ENCODE data around the gene CHST11. TPM values are rescaled to one million over a fixed set of nuclear protein-coding genes. Genes with fewer than 3 reads are reported as not detected.

CHST11 gene
- total RNA-seq, 5 donors from 2014 or later (not counting 1 experiment from before 2014, with no cell fraction given) = 49.8 to 78.3 (median 63.7) TPM

DNA sequence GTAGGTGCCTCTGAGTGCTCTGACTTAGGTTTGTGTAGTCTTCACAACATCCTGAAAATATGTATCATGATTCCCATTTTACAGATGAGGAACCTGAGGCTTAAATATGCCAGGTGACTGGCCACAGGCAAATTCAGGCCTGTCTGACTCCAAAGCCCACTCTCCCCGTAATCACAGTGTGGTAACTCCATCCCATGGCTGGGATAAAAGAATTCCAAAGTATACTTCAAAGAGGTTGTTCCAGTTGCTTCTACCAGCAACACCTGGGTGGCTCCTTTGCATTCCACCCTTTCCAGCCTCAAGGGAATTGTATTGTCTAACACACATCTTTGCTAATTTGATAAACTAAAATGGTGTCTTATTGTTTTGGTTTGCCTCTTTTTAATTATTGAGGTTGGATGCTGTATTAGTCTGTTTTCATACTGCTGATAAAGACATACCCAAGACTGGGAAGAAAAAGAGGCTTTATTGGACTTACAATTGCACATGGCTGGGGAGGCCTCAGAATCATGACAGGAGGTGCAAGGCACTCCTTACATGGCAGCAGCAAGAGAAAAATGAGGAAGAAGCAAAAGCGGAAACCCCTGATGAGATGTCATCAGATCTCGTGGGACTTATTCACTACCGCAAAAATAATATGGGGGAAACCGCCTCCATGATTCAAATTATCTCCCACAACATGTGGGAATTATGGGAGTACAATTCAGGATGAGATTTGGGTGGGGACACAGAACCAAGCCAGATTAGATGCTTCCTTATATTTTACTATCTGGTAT, 9.9 kb upstream of the CHST11 start:
- no peaks in the 10 kb centered on the region for H3K27me3 ChIP-seq (replicated peaks in 1 of 2; ENCODE audit: control insufficient read depth in 2 of 2, extremely low read depth in 1 of 2, insufficient read depth in 2 of 2, low read length in 1 of 2)
- ChIA-PET CTCF (no interaction called here), POLR2A (no interaction called here)
- Mint-ChIP-seq H3K27ac (no peak overlapping the region), H3K4me3 (no peak overlapping the region), H3K4me1 (no peaks in the 10 kb centered on the region), H3K27me3 (no peaks in the 10 kb centered on the region), H3K36me3 (no peaks in the 10 kb centered on the region), H3K9me3 (no peaks in the 10 kb centered on the region)
- no peak for ATAC-seq (replicated peaks in 1 of 4)
- no peak overlapping the region for H3K27ac ChIP-seq (ENCODE audit: low read length)
- H3K4me3 ChIP-seq (ENCODE audit: control insufficient read depth in 1 of 2, extremely low read depth in 1 of 2, low read length in 1 of 2) = no peak overlapping the region
- H3K9me3 ChIP-seq = no peaks in the 10 kb centered on the region
- H3K4me1 ChIP-seq (ENCODE audit: control insufficient read depth in 1 of 2, extremely low read depth in 1 of 2, insufficient read depth in 2 of 2, low read length in 2 of 2) = no peaks in the 10 kb centered on the region
- no peaks in the 10 kb centered on the region for H3K36me3 ChIP-seq (ENCODE audit: control insufficient read depth in 2 of 2, extremely low read depth in 1 of 2, insufficient read depth in 1 of 2, low read length in 1 of 2)
- DNase-seq = no peak
- no CpG with 5 or more reads among the region's 5 CpGs for WGBS (ENCODE audit: insufficient coverage)

DNA sequence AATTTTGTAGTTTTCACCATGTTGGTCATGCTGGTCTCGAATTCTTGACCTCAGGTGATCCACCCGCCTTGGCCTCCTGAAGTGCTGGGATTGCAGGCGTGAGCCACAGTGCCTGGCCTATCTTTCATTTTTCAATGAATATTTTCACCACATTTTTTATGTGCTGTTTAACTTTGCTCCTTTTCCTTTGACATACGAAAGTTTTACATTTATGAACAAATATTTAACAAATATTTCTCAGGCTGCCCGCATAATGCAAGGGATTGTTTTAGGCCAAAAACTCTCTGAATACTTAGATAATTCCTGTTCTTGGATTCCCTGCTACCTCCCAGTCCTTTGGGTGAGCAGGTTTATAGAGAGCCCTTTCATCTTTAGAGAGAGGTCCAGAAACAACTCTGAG, 8.7 kb upstream of the CHST11 start:
- Mint-ChIP-seq H3K36me3 (no peaks in the 10 kb centered on the region), H3K4me1 (no peaks in the 10 kb centered on the region), H3K9me3 (no peaks in the 10 kb centered on the region), H3K27ac (no peak overlapping the region), H3K27me3 (no peaks in the 10 kb centered on the region), H3K4me3 (no peak overlapping the region)
- H3K27me3 ChIP-seq (replicated peaks in 1 of 2; ENCODE audit: control insufficient read depth in 2 of 2, extremely low read depth in 1 of 2, insufficient read depth in 2 of 2, low read length in 1 of 2) = no peaks in the 10 kb centered on the region
- DNase-seq (no peak), ATAC-seq (replicated peaks in 1 of 4) (no peak)
- ChIA-PET CTCF (interaction anchor here in 1 of 2 donors (0.7 kb wide), 1 partner anchor 312 kb away, joined by 3 read pairs; no protein-coding TSS in a partner anchor), POLR2A (interaction anchor here in 1 of 2 donors (0.7 kb wide), 1 partner anchor 194 kb away, joined by 6 read pairs; no protein-coding TSS in a partner anchor)
- no peaks in the 10 kb centered on the region for H3K9me3 ChIP-seq
- H3K27ac ChIP-seq (ENCODE audit: low read length) = no peak overlapping the region
- H3K36me3 ChIP-seq (ENCODE audit: control insufficient read depth in 2 of 2, extremely low read depth in 1 of 2, insufficient read depth in 1 of 2, low read length in 1 of 2) = no peaks in the 10 kb centered on the region
- no peak overlapping the region for H3K4me3 ChIP-seq (ENCODE audit: control insufficient read depth in 1 of 2, extremely low read depth in 1 of 2, low read length in 1 of 2)
- WGBS (ENCODE audit: insufficient coverage) = 92% methylated on average over 3 of the region's 5 CpGs
- no peaks in the 10 kb centered on the region for H3K4me1 ChIP-seq (ENCODE audit: control insufficient read depth in 1 of 2, extremely low read depth in 1 of 2, insufficient read depth in 2 of 2, low read length in 2 of 2)

DNA sequence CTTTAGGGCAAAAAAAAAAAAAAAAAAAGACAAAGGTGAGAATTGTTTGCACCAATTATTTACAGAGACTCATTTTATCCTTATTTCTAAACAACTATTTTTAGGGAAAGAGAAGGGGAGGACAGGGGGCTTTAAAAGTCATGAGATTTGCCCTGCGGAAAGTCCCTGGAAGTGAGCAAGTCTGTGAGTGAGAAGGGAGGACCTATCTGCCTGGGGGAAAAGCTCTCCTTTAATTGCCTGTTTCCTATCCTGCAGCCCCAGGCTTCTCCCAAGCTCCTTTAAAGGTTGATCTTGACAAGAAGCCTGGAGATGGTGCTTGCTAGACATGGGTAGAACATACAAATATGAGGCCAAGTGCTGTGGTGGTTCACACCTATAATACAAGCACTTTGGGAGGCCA, 8.3 kb upstream of the CHST11 start:
- H3K36me3 Mint-ChIP-seq = no peaks in the 10 kb centered on the region
- no peaks in the 10 kb centered on the region for H3K27me3 Mint-ChIP-seq
- H3K9me3 ChIP-seq = no peaks in the 10 kb centered on the region
- no peak overlapping the region for H3K4me3 ChIP-seq (ENCODE audit: control insufficient read depth in 1 of 2, extremely low read depth in 1 of 2, low read length in 1 of 2)
- no peaks in the 10 kb centered on the region for H3K27me3 ChIP-seq (replicated peaks in 1 of 2; ENCODE audit: control insufficient read depth in 2 of 2, extremely low read depth in 1 of 2, insufficient read depth in 2 of 2, low read length in 1 of 2)
- H3K9me3 Mint-ChIP-seq = no peaks in the 10 kb centered on the region
- peaks cover 0 to 2% (median 0%) of the 10 kb centered on the region in 3 donors for H3K4me1 Mint-ChIP-seq
- H3K27ac ChIP-seq (ENCODE audit: low read length) = no peak overlapping the region
- POLR2A ChIA-PET = interaction anchor here in 1 of 2 donors (0.7 kb wide), 1 partner anchor 194 kb away, joined by 6 read pairs; no protein-coding TSS in a partner anchor
- no peak overlapping the region for H3K4me3 Mint-ChIP-seq
- CTCF ChIA-PET = no interaction called here
- ATAC-seq (replicated peaks in 1 of 4) (no peak), DNase-seq (no peak)
- H3K36me3 ChIP-seq (ENCODE audit: control insufficient read depth in 2 of 2, extremely low read depth in 1 of 2, insufficient read depth in 1 of 2, low read length in 1 of 2) = no peaks in the 10 kb centered on the region
- 100% methylated on average over 1 of the region's 1 CpG for WGBS (ENCODE audit: insufficient coverage)
- no peaks in the 10 kb centered on the region for H3K4me1 ChIP-seq (ENCODE audit: control insufficient read depth in 1 of 2, extremely low read depth in 1 of 2, insufficient read depth in 2 of 2, low read length in 2 of 2)
- H3K27ac Mint-ChIP-seq = no peak overlapping the region

DNA sequence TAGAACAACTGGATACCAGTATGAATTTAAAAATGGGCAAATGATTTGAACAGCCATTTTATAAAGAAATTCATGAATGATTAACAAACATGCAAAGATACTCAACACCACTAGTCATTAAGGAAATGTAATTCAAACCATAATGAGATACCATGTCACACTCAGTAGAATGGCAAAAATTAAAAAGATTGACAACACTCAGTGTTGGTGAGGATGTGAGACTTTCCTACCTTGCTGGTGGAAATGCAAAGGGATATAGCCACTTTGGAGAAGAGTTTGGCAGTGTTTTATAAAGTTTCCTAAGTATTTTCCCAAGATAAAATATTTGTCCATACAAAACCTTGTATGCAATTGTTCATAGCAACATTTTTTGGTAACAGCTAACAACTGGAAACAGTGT, 6.0 kb upstream of the CHST11 start:
- CTCF ChIA-PET = no interaction called here

DNA sequence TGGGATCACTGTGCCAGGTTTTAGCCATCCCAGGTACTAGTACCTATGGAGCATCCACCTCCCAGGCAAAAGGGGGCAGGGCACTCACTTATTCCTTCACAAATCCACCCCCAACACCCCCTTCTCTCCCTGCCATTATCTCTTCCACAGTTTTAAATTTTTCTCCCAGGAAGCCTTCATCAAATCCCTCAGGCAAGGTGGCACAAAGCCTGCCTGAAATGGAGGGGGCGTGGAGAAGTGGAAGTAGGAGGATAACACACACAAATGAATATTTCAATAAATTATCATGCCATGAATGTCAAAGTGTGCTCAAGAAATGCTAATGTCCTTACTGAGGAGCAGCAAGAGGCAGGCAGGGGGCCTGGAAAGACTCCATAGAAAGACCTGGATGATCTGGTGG, 4.7 kb upstream of the CHST11 start:
- no peaks in the 10 kb centered on the region for H3K36me3 ChIP-seq (ENCODE audit: control insufficient read depth in 2 of 2, extremely low read depth in 1 of 2, insufficient read depth in 1 of 2, low read length in 1 of 2)
- Mint-ChIP-seq H3K27me3 (no peaks in the 10 kb centered on the region), H3K4me1 (peaks cover 13 to 17% (median 14%) of the 10 kb centered on the region in 3 donors), H3K4me3 (no peak overlapping the region), H3K27ac (peak overlapping the region in 1 of 2 donors; percentile 44), H3K9me3 (no peaks in the 10 kb centered on the region), H3K36me3 (no peaks in the 10 kb centered on the region)
- H3K9me3 ChIP-seq = no peaks in the 10 kb centered on the region
- ChIA-PET POLR2A (no interaction called here), CTCF (no interaction called here)
- no peak overlapping the region for H3K27ac ChIP-seq (ENCODE audit: low read length)
- H3K27me3 ChIP-seq (replicated peaks in 1 of 2; ENCODE audit: control insufficient read depth in 2 of 2, extremely low read depth in 1 of 2, insufficient read depth in 2 of 2, low read length in 1 of 2) = no peaks in the 10 kb centered on the region
- WGBS (ENCODE audit: insufficient coverage) = no CpG with 5 or more reads among the region's 1 CpG
- ATAC-seq (replicated peaks in 1 of 4) (no peak), DNase-seq (no peak)
- peaks cover 2 to 6% of the 10 kb centered on the region in 2 experiments for H3K4me1 ChIP-seq (ENCODE audit: control insufficient read depth in 1 of 2, extremely low read depth in 1 of 2, insufficient read depth in 2 of 2, low read length in 2 of 2)
- no peak overlapping the region for H3K4me3 ChIP-seq (ENCODE audit: control insufficient read depth in 1 of 2, extremely low read depth in 1 of 2, low read length in 1 of 2)

More for the DNA sequence above, 6.0 kb upstream of the CHST11 start:
- Mint-ChIP-seq H3K27ac (no peak overlapping the region), H3K27me3 (no peaks in the 10 kb centered on the region), H3K36me3 (no peaks in the 10 kb centered on the region), H3K4me3 (no peak overlapping the region), H3K4me1 (peaks cover 4 to 13% (median 6%) of the 10 kb centered on the region in 3 donors), H3K9me3 (no peaks in the 10 kb centered on the region)
- no peaks in the 10 kb centered on the region for H3K9me3 ChIP-seq
- H3K27ac ChIP-seq (ENCODE audit: low read length) = no peak overlapping the region
- ATAC-seq (replicated peaks in 1 of 4) (no peak), DNase-seq (no peak)
- H3K27me3 ChIP-seq (replicated peaks in 1 of 2; ENCODE audit: control insufficient read depth in 2 of 2, extremely low read depth in 1 of 2, insufficient read depth in 2 of 2, low read length in 1 of 2) = no peaks in the 10 kb centered on the region
- POLR2A ChIA-PET = no interaction called here
- H3K4me1 ChIP-seq (ENCODE audit: control insufficient read depth in 1 of 2, extremely low read depth in 1 of 2, insufficient read depth in 2 of 2, low read length in 2 of 2) = no peaks in the 10 kb centered on the region
- no peaks in the 10 kb centered on the region for H3K36me3 ChIP-seq (ENCODE audit: control insufficient read depth in 2 of 2, extremely low read depth in 1 of 2, insufficient read depth in 1 of 2, low read length in 1 of 2)
- no peak overlapping the region for H3K4me3 ChIP-seq (ENCODE audit: control insufficient read depth in 1 of 2, extremely low read depth in 1 of 2, low read length in 1 of 2)

DNA sequence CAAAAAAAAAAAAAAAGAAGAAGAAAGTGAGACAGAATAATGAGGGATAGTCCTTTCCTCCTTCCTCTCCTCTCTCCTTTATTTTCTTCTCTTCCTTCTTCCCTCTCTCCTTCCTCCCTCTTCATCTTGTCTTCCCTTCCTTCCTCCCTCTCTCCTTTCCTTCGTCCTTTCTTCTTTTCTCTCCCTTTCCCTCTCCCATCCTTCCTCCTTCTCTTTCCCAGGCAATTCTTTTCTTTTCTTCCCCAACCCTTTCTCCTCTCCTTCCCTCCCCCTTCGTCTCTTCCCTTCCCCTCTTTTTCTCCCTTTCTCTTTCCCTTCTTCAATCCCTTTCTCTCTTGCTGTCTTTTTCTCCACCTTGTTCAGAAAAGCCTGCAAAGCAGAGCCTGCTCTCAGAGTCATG, 3.6 kb upstream of the CHST11 start:
- ATAC-seq (replicated peaks in 1 of 4) = no peak
- Mint-ChIP-seq H3K4me3 (no peak overlapping the region), H3K27me3 (no peaks in the 10 kb centered on the region), H3K27ac (peak overlapping the region in 1 of 2 donors; percentile 58), H3K36me3 (no peaks in the 10 kb centered on the region), H3K9me3 (no peaks in the 10 kb centered on the region), H3K4me1 (peaks cover 13 to 17% (median 14%) of the 10 kb centered on the region in 3 donors)
- H3K4me3 ChIP-seq (ENCODE audit: control insufficient read depth in 1 of 2, extremely low read depth in 1 of 2, low read length in 1 of 2) = no peak overlapping the region
- H3K27ac ChIP-seq (ENCODE audit: low read length) = no peak overlapping the region
- peaks cover 2 to 6% of the 10 kb centered on the region in 2 experiments for H3K4me1 ChIP-seq (ENCODE audit: control insufficient read depth in 1 of 2, extremely low read depth in 1 of 2, insufficient read depth in 2 of 2, low read length in 2 of 2)
- no peaks in the 10 kb centered on the region for H3K27me3 ChIP-seq (replicated peaks in 1 of 2; ENCODE audit: control insufficient read depth in 2 of 2, extremely low read depth in 1 of 2, insufficient read depth in 2 of 2, low read length in 1 of 2)
- DNase-seq = no peak
- WGBS (ENCODE audit: insufficient coverage) = 95% methylated on average over 2 of the region's 2 CpGs
- CTCF ChIA-PET = no interaction called here
- H3K36me3 ChIP-seq (ENCODE audit: control insufficient read depth in 2 of 2, extremely low read depth in 1 of 2, insufficient read depth in 1 of 2, low read length in 1 of 2) = no peaks in the 10 kb centered on the region
- H3K9me3 ChIP-seq = no peaks in the 10 kb centered on the region
- POLR2A ChIA-PET = no interaction called here

Measured in T-cell (primary cell).